Activated CD8-positive, alpha-beta memory T cell treated with anti-CD3 and anti-CD28 coated beads for 36 hours (primary cell): ENCODE measurements around the gene ENTREP1. TPM values are rescaled to one million over a fixed set of nuclear protein-coding genes. Genes with fewer than 3 reads are reported as not detected.
"Not testable (repeated sequence)": the region's sequence is repeated elsewhere in the genome, so short reads cannot be mapped to it uniquely, and the experiment has no call there.

ENCODE experiments used
- CTCF ChIA-PET: fragments of 350-600 bp; sonication (Branson Sonifier 250); formaldehyde crosslinking; loops from one replicate; lab custom pipeline; 2021; ENCODE audit warnings: antibody characterized with exemption; lab: Charles Lee
- POLR2A ChIA-PET: fragments of 350-600 bp; sonication (Branson Sonifier 250); formaldehyde crosslinking; loops from one replicate; lab custom pipeline; 2021; ENCODE audit warnings: antibody characterized with exemption; lab: Charles Lee
- total RNA-seq, 2 experiments: library from RNA; stranded (reverse); gene quantifications; one replicate each; pipeline ENCODE4 v1.2.3, GENCODE V29; 2021

Gene ENTREP1
- total RNA-seq, 2 experiments from 2014 or later: not detected

GRCh38 chr9:69432623-69433022, 107.6 kb downstream of the ENTREP1 start:
- ChIA-PET POLR2A (no interaction called here), CTCF (no interaction called here)

- ChIA-PET CTCF (no interaction called here), POLR2A (no interaction called here)
Measured at GRCh38 chr9:69433392-69433791, 108.4 kb downstream of the ENTREP1 start.

GRCh38 chr9:69433968-69434367, 109.0 kb downstream of the ENTREP1 start:
- ChIA-PET POLR2A (no interaction called here), CTCF (no interaction called here)

GRCh38 chr9:69439654-69440053, 114.6 kb downstream of the ENTREP1 start:
- CTCF ChIA-PET: not testable (repeated sequence)

GRCh38 chr9:69440254-69440955, 115.4 kb downstream of the ENTREP1 start:
- CTCF ChIA-PET, POLR2A ChIA-PET: not testable (repeated sequence)

More at GRCh38 chr9:69439654-69440053, 114.6 kb downstream of the ENTREP1 start:
- POLR2A ChIA-PET: not testable (repeated sequence)

Other genes starting within 250 kb of the ENTREP1 start
- gene TJP2, start 150.9 kb upstream of the ENTREP1 start, total RNA-seq: 10 to 100 TPM; 14.1 to 16.6 TPM